HepG2 (cell line): ENCODE results near the gene ATP4A. TPM values are rescaled to one million over a fixed set of nuclear protein-coding genes. Genes with fewer than 3 reads are reported as not detected.

ENCODE experiments used
- BORCS8-MEF2B ChIP-seq: sonication (generic); formaldehyde crosslinking; IDR thresholded peaks from 2 replicates; pipeline ENCODE4 v1.8.0; 2022; ENCODE audit warnings: mild to moderate bottlenecking, missing genetic modification reagents
- CBX5 ChIP-seq: sonication (generic); formaldehyde crosslinking; IDR thresholded peaks from 2 replicates; pipeline ENCODE4 v1.4.0; 2020; ENCODE audit warnings: missing genetic modification reagents, borderline replicate concordance
- FOXK1 ChIP-seq: sonication (generic); formaldehyde crosslinking; IDR thresholded peaks from 2 replicates; pipeline ENCODE4 v1.4.0; 2020; ENCODE audit warnings: low read depth, missing genetic modification reagents, borderline replicate concordance
- GATAD1 ChIP-seq: IDR thresholded peaks from 2 replicates; pipeline ENCODE4 v1.6.1; 2016; ENCODE audit warnings: missing genetic modification reagents, missing compliant biosample characterization
- HNRNPH1 ChIP-seq: fragments of 200-400 bp; formaldehyde crosslinking; optimal IDR thresholded peaks from 2 replicates; pipeline ENCODE3; 2017; ENCODE audit warnings: mild to moderate bottlenecking, low read depth, low read length
- MAFF ChIP-seq: IDR thresholded peaks from 2 replicates; pipeline ENCODE4 v1.6.1; 2011; ENCODE audit warnings: low read depth, low read length, improper control_type of control experiment
- NFIB ChIP-seq: sonication (generic); formaldehyde crosslinking; IDR thresholded peaks from 2 replicates; pipeline ENCODE4 v1.9.0; 2021; ENCODE audit warnings: missing genetic modification reagents, mild to moderate bottlenecking, borderline replicate concordance
- SRSF9 ChIP-seq: fragments of 200-400 bp; formaldehyde crosslinking; IDR thresholded peaks from 2 replicates; pipeline ENCODE4 v1.6.1; 2018; ENCODE audit warnings: borderline replicate concordance, mild to moderate bottlenecking, low read depth, low read length; ENCODE audit not compliant: insufficient read depth, poor library complexity, severe bottlenecking
- YEATS4 ChIP-seq: sonication (generic); formaldehyde crosslinking; IDR thresholded peaks from 2 replicates; pipeline ENCODE4 v1.4.0; 2020; ENCODE audit warnings: missing genetic modification reagents, borderline replicate concordance
- ZBTB38 ChIP-seq: sonication (generic); formaldehyde crosslinking; IDR thresholded peaks from 2 replicates; pipeline ENCODE4 v1.5.1; 2020; ENCODE audit warnings: mild to moderate bottlenecking, missing genetic modification reagents
- ZKSCAN5 ChIP-seq: sonication (generic); formaldehyde crosslinking; IDR thresholded peaks from 2 replicates; pipeline ENCODE4 v1.5.1; 2020; ENCODE audit warnings: mild to moderate bottlenecking, missing genetic modification reagents
- ZNF12 ChIP-seq: sonication (generic); formaldehyde crosslinking; IDR thresholded peaks from 2 replicates; pipeline ENCODE4 v1.5.0; 2020; ENCODE audit warnings: missing genetic modification reagents
- ZNF264 ChIP-seq: sonication (generic); formaldehyde crosslinking; IDR thresholded peaks from 2 replicates; pipeline ENCODE4 v1.4.0; 2020; ENCODE audit warnings: missing genetic modification reagents
- ZNF678 ChIP-seq: sonication (generic); formaldehyde crosslinking; IDR thresholded peaks from 2 replicates; pipeline ENCODE4 v1.4.0; 2020; ENCODE audit warnings: mild to moderate bottlenecking, missing genetic modification reagents
- ZNF781 ChIP-seq: sonication (generic); formaldehyde crosslinking; IDR thresholded peaks from 2 replicates; pipeline ENCODE4 v1.5.1; 2020; ENCODE audit warnings: borderline replicate concordance, mild to moderate bottlenecking, missing genetic modification reagents; ENCODE audit errors: not compliant biosample characterization
- ZNF841 ChIP-seq: sonication (generic); formaldehyde crosslinking; IDR thresholded peaks from 2 replicates; pipeline ENCODE4 v1.8.1; 2023; ENCODE audit warnings: missing genetic modification reagents, borderline replicate concordance
- polyA plus RNA-seq, 8 experiments: library from polyadenylated mRNA; depleted of rRNA in 3 of 8; stranded (reverse) in 7 of 8; unstranded in 1 of 8; fragments of >200 nt; fragmentation: Illumina TruSeq in 4 of 8; extraction: Trizol in 4 of 8; gene quantifications; 2 replicates each; pipeline versions ENCODE4 v1.2.1 to v1.2.3, GENCODE V29; 2011 to 2016; ENCODE audit warnings: low read depth in 4 of 8, missing spikeins in 1 of 8, mixed read lengths in 1 of 8; ENCODE audit not compliant: insufficient read depth in 1 of 8
- total RNA-seq, 5 experiments: library from RNA; depleted of rRNA; stranded (reverse); fragments of >200 nt; fragmentation: Illumina TruSeq; extraction: Trizol; gene quantifications; 2 replicates each; pipeline ENCODE4 v1.2.3, GENCODE V29; 2016; ENCODE audit warnings: low read depth in 1 of 5
- TF ChIP-seq, protein P1 (sequence below): sonication (generic); formaldehyde crosslinking; IDR thresholded peaks from 2 replicates; pipeline ENCODE4 v1.8.0; 2023; ENCODE audit warnings: mild to moderate bottlenecking, missing genetic modification reagents
- TF ChIP-seq, protein P2 (sequence below): sonication (generic); formaldehyde crosslinking; IDR thresholded peaks from 2 replicates; pipeline ENCODE4 v1.9.0; 2022; ENCODE audit warnings: missing genetic modification reagents, mild to moderate bottlenecking, borderline replicate concordance
- TF ChIP-seq, protein P3 (sequence below): sonication (generic); formaldehyde crosslinking; IDR thresholded peaks from 2 replicates; pipeline ENCODE4 v1.5.0; 2020; ENCODE audit warnings: missing genetic modification reagents
- TF ChIP-seq, protein P4 (sequence below): sonication (generic); formaldehyde crosslinking; IDR thresholded peaks from 2 replicates; pipeline ENCODE4 v1.4.0; 2020; ENCODE audit warnings: mild to moderate bottlenecking, missing genetic modification reagents
- TF ChIP-seq, protein P5 (sequence below): IDR thresholded peaks from 2 replicates; pipeline ENCODE4 v1.6.1; 2016; ENCODE audit warnings: missing biosample characterization, missing genetic modification reagents, low read depth

Gene ATP4A
- total and polyA plus RNA-seq, 2 of the 13 experiments (the other 11 are each of a cell fraction or from before 2014, with no cell fraction given), result 0.08 to 0.11 TPM

DNA sequence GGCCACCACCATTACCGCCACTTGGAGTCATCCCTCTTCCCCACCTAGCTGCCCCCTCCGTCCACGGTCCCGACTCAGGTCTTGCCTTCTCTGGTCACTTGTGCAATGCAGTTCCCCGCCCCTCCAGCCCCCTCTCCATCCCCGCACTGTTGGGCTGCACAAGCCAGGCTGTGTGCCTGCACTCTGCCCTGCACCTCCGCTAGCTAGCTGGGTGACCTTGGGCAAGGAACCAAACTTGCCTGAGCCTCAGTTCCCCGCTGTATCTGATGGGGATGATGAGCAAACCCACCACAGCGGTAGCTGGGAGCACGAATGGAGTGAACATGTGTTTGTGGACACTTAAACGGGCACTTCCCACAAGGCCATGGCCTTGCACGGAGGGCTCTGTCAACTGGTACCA is 23.6 kb downstream of the ATP4A start (continued):
- TF ChIP-seq ZKSCAN5 (CRISPR knock-in tag) (no peak), FOXK1 (CRISPR knock-in tag) (no peak), SRSF9 (no peak), ZNF678 (CRISPR knock-in tag) (no peak), BORCS8-MEF2B (CRISPR knock-in tag) (no peak), ZNF841 (no peak), YEATS4 (no peak), ZNF12 (CRISPR knock-in tag) (no peak), GATAD1 (CRISPR knock-in tag) (no peak), NFIB (CRISPR knock-in tag) (no peak), ZNF264 (CRISPR knock-in tag) (no peak), ZNF781 (no peak), ZBTB38 (CRISPR knock-in tag) (peak; percentile 54; the same call in 1 of the 2 replicates), CBX5 (CRISPR knock-in tag) (no peak), MAFF (no peak), HNRNPH1 (no peak)
- TF ChIP-seq, protein P1, sequence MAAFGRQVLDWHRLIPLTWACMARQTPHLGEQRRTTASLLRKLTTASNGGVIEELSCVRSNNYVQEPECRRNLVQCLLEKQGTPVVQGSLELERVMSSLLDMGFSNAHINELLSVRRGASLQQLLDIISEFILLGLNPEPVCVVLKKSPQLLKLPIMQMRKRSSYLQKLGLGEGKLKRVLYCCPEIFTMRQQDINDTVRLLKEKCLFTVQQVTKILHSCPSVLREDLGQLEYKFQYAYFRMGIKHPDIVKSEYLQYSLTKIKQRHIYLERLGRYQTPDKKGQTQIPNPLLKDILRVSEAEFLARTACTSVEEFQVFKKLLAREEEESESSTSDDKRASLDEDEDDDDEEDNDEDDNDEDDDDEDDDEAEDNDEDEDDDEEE (CRISPR knock-in tag), result no peak
- TF ChIP-seq, protein P2, sequence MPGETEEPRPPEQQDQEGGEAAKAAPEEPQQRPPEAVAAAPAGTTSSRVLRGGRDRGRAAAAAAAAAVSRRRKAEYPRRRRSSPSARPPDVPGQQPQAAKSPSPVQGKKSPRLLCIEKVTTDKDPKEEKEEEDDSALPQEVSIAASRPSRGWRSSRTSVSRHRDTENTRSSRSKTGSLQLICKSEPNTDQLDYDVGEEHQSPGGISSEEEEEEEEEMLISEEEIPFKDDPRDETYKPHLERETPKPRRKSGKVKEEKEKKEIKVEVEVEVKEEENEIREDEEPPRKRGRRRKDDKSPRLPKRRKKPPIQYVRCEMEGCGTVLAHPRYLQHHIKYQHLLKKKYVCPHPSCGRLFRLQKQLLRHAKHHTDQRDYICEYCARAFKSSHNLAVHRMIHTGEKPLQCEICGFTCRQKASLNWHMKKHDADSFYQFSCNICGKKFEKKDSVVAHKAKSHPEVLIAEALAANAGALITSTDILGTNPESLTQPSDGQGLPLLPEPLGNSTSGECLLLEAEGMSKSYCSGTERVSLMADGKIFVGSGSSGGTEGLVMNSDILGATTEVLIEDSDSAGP (CRISPR knock-in tag), result peak; percentile 36; the same call in 1 of the 2 replicates
- TF ChIP-seq, protein P3, sequence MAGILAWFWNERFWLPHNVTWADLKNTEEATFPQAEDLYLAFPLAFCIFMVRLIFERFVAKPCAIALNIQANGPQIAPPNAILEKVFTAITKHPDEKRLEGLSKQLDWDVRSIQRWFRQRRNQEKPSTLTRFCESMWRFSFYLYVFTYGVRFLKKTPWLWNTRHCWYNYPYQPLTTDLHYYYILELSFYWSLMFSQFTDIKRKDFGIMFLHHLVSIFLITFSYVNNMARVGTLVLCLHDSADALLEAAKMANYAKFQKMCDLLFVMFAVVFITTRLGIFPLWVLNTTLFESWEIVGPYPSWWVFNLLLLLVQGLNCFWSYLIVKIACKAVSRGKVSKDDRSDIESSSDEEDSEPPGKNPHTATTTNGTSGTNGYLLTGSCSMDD (CRISPR knock-in tag), result no peak
- TF ChIP-seq, protein P4, sequence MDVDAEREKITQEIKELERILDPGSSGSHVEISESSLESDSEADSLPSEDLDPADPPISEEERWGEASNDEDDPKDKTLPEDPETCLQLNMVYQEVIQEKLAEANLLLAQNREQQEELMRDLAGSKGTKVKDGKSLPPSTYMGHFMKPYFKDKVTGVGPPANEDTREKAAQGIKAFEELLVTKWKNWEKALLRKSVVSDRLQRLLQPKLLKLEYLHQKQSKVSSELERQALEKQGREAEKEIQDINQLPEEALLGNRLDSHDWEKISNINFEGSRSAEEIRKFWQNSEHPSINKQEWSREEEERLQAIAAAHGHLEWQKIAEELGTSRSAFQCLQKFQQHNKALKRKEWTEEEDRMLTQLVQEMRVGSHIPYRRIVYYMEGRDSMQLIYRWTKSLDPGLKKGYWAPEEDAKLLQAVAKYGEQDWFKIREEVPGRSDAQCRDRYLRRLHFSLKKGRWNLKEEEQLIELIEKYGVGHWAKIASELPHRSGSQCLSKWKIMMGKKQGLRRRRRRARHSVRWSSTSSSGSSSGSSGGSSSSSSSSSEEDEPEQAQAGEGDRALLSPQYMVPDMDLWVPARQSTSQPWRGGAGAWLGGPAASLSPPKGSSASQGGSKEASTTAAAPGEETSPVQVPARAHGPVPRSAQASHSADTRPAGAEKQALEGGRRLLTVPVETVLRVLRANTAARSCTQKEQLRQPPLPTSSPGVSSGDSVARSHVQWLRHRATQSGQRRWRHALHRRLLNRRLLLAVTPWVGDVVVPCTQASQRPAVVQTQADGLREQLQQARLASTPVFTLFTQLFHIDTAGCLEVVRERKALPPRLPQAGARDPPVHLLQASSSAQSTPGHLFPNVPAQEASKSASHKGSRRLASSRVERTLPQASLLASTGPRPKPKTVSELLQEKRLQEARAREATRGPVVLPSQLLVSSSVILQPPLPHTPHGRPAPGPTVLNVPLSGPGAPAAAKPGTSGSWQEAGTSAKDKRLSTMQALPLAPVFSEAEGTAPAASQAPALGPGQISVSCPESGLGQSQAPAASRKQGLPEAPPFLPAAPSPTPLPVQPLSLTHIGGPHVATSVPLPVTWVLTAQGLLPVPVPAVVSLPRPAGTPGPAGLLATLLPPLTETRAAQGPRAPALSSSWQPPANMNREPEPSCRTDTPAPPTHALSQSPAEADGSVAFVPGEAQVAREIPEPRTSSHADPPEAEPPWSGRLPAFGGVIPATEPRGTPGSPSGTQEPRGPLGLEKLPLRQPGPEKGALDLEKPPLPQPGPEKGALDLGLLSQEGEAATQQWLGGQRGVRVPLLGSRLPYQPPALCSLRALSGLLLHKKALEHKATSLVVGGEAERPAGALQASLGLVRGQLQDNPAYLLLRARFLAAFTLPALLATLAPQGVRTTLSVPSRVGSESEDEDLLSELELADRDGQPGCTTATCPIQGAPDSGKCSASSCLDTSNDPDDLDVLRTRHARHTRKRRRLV, result no peak
- TF ChIP-seq, protein P5, sequence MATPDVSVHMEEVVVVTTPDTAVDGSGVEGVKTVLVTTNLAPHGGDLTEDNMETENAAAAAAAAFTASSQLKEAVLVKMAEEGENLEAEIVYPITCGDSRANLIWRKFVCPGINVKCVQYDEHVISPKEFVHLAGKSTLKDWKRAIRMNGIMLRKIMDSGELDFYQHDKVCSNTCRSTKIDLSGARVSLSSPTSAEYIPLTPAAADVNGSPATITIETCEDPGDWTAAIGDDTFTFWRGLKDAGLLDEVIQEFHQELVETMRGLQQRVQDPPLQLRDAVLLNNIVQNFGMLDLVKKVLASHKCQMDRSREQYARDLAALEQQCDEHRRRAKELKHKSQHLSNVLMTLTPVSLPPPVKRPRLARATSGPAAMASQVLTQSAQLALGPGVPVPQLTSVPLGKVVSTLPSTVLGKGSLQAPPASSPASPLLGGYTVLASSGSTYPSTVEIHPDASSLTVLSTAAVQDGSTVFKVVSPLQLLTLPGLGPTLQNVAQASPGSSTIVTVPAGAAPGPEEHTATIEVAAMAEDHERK (CRISPR knock-in tag), result no peak
